GM23338 (cell line): ENCODE results near the gene ALDH1L2. TPM values are rescaled to one million over a fixed set of nuclear protein-coding genes. Genes with fewer than 3 reads are reported as not detected.

Experiments used
- ATAC-seq: fragments of 200-7000 bp; cut with Tn5 transposase; 3 replicates; pipeline ENCODE4 v1.9.1; 2020
- DNase-seq: peaks from one replicate; pipeline ENCODE4 v3.0.0-alpha.2; 2015; ENCODE audit warnings: low spot score
- H2AFZ ChIP-seq: fragments of 200-600 bp; sonication (generic); 2 replicates; pipeline ENCODE4 v1.8.0; 2016; ENCODE audit warnings: antibody characterized with exemption, mild to moderate bottlenecking, moderate library complexity
- H3F3A ChIP-seq: fragments of 200-600 bp; sonication (generic); replicated peaks from 2 replicates; pipeline ENCODE4 v1.8.0; 2017; ENCODE audit warnings: antibody characterized with exemption, mixed run types, low read depth
- H3K27ac ChIP-seq: fragments of 200-600 bp; sonication (generic); 2 replicates; pipeline ENCODE4 v1.6.1; 2016; ENCODE audit warnings: low read depth
- H3K27me3 ChIP-seq: fragments of 200-600 bp; sonication (generic); 2 replicates; pipeline ENCODE4 v1.8.0; 2016; ENCODE audit warnings: mild to moderate bottlenecking, mixed run types, moderate library complexity; ENCODE audit not compliant: insufficient read depth
- H3K36me3 ChIP-seq: fragments of 200-600 bp; sonication (generic); 2 replicates; pipeline ENCODE4 v1.8.0; 2016; ENCODE audit warnings: mild to moderate bottlenecking; ENCODE audit not compliant: insufficient read depth
- H3K4me1 ChIP-seq: fragments of 200-600 bp; sonication (generic); 2 replicates; pipeline ENCODE4 v1.8.0; 2016; ENCODE audit warnings: mild to moderate bottlenecking, moderate library complexity; ENCODE audit not compliant: insufficient read depth
- H3K4me2 ChIP-seq: fragments of 200-600 bp; sonication (generic); 2 replicates; pipeline ENCODE4 v1.7.1; 2017; ENCODE audit warnings: mixed run types
- H3K4me3 ChIP-seq: fragments of 200-600 bp; sonication (generic); 2 replicates; pipeline ENCODE4 v1.6.1; 2016; ENCODE audit warnings: mixed run types
- H3K79me2 ChIP-seq: fragments of 200-600 bp; sonication (generic); replicated peaks from 2 replicates; pipeline ENCODE4 v1.8.0; 2017; ENCODE audit warnings: mild to moderate bottlenecking; ENCODE audit not compliant: insufficient read depth
- H3K9me2 ChIP-seq: fragments of 200-600 bp; sonication (generic); 2 replicates; pipeline ENCODE4 v1.8.0; 2017; ENCODE audit not compliant: insufficient read depth
- H4K20me1 ChIP-seq: fragments of 200-600 bp; sonication (generic); replicated peaks from 2 replicates; pipeline ENCODE4 v1.8.0; 2017; ENCODE audit warnings: mild to moderate bottlenecking; ENCODE audit not compliant: insufficient read depth
- H3K27ac Mint-ChIP-seq: 2 replicates; pipeline ENCODE4 v1.8.0; 2020; ENCODE audit warnings: inconsistent platforms, mild to moderate bottlenecking, moderate library complexity, mixed read lengths
- H3K27me3 Mint-ChIP-seq: 3 replicates; pipeline ENCODE4 v1.8.0; 2022; ENCODE audit warnings: low read depth, mild to moderate bottlenecking, moderate library complexity, mixed read lengths, inconsistent platforms; ENCODE audit not compliant: insufficient read depth, poor library complexity
- H3K36me3 Mint-ChIP-seq: 3 replicates; pipeline ENCODE4 v1.8.0; 2021; ENCODE audit warnings: low read depth, mild to moderate bottlenecking, inconsistent platforms, moderate library complexity, mixed read lengths
- H3K4me1 Mint-ChIP-seq: 3 replicates; pipeline ENCODE4 v1.8.0; 2020; ENCODE audit warnings: mild to moderate bottlenecking, inconsistent platforms, mixed read lengths
- H3K4me3 Mint-ChIP-seq: 3 replicates; pipeline ENCODE4 v1.8.0; 2021; ENCODE audit warnings: moderate library complexity, mild to moderate bottlenecking, inconsistent platforms, mixed read lengths
- H3K9me3 Mint-ChIP-seq: 3 replicates; pipeline ENCODE4 v1.8.0; 2020; ENCODE audit warnings: moderate library complexity, mild to moderate bottlenecking, inconsistent platforms, mixed read lengths
- CREB1 ChIP-seq: fragments of 250-450 bp; sonication (Bioruptor Pico); IDR thresholded peaks from 2 replicates; pipeline ENCODE4 v1.5.0; 2020; ENCODE audit warnings: low read depth, mild to moderate bottlenecking, moderate library complexity
- CTCF ChIP-seq, 2 experiments: fragments of 200-600 bp in 1 of 2; sonication (generic) in 1 of 2; conservative IDR thresholded peaks; 2 replicates each; pipeline versions ENCODE4 v1.5.1 to v1.6.1; 2016 to 2017; ENCODE audit warnings: antibody characterized with exemption in 2 of 2, low read depth in 2 of 2, mild to moderate bottlenecking in 2 of 2, moderate library complexity in 1 of 2
- ETS1 ChIP-seq: IDR thresholded peaks from 2 replicates; pipeline ENCODE4 v1.6.1; 2016; ENCODE audit warnings: antibody characterized with exemption
- EZH2 ChIP-seq: fragments of 200-600 bp; sonication (generic); IDR thresholded peaks from one replicate; pipeline ENCODE4 v1.8.0; 2017; ENCODE audit warnings: antibody characterized with exemption, mild to moderate bottlenecking, low read depth; ENCODE audit not compliant: unreplicated experiment
- EZH2phosphoT487 ChIP-seq: fragments of 200-600 bp; sonication (generic); IDR thresholded peaks from one replicate; pipeline ENCODE4 v1.8.1; 2018; ENCODE audit warnings: antibody characterized with exemption; ENCODE audit not compliant: unreplicated experiment
- JUNB ChIP-seq: IDR thresholded peaks from one replicate; pipeline ENCODE4 v1.6.1; 2016; ENCODE audit warnings: antibody characterized with exemption; ENCODE audit not compliant: unreplicated experiment
- NANOG ChIP-seq: IDR thresholded peaks from 2 replicates; pipeline ENCODE4 v1.6.1; 2016; ENCODE audit warnings: antibody characterized with exemption, borderline replicate concordance
- POLR2AphosphoS5 ChIP-seq: IDR thresholded peaks from 2 replicates; pipeline ENCODE4 v1.6.1; 2016; ENCODE audit warnings: antibody characterized with exemption, low read depth
- REST ChIP-seq: IDR thresholded peaks from one replicate; pipeline ENCODE4 v1.6.1; 2018; ENCODE audit warnings: antibody characterized with exemption; ENCODE audit not compliant: unreplicated experiment
- STAT1 ChIP-seq: IDR thresholded peaks from one replicate; pipeline ENCODE4 v1.6.1; 2016; ENCODE audit warnings: antibody characterized with exemption; ENCODE audit not compliant: unreplicated experiment
- ZNF114 ChIP-seq: fragments of 250-450 bp; sonication (Bioruptor Pico); IDR thresholded peaks from 2 replicates; pipeline ENCODE4 v1.5.0; 2020; ENCODE audit warnings: mild to moderate bottlenecking, moderate library complexity
- ZNF331 ChIP-seq: fragments of 250-450 bp; sonication (Bioruptor Pico); IDR thresholded peaks from 2 replicates; pipeline ENCODE4 v1.5.0; 2020; ENCODE audit warnings: low read depth, mild to moderate bottlenecking, moderate library complexity
- ZNF462 ChIP-seq: fragments of 250-450 bp; sonication (Bioruptor Pico); IDR thresholded peaks from 2 replicates; pipeline ENCODE4 v1.5.0; 2020; ENCODE audit warnings: mild to moderate bottlenecking, moderate library complexity
- polyA plus RNA-seq: library from polyadenylated mRNA; unstranded; fragments of >200 nt; fragmentation: Nextera tagmentation; extraction: Ambion mirVana; gene quantifications from 2 replicates; pipeline ENCODE4 v1.2.1, GENCODE V29; 2016
- total RNA-seq: library from RNA; depleted of rRNA; stranded (reverse); fragments of >200 nt; shearing (Covaris generic); gene quantifications from 2 replicates; pipeline ENCODE4 v1.2.3, GENCODE V29; 2014

ALDH1L2 gene
- total and polyA plus RNA-seq, 2 experiments from 2014 or later = 5.8 to 9.1 TPM

GRCh38 chr12:105113094-105113493 lies 28.8 kb upstream of the ALDH1L2 start:
- Histone ChIP-seq H3K36me3 (peaks cover 13% of the 10 kb centered on the region; the same call in 1 of the 2 replicates), H3K9me2 (no peaks in the 10 kb centered on the region), H3K27ac (no peak overlapping the region), H4K20me1 (peaks cover 7% of the 10 kb centered on the region; the same call in 1 of the 2 replicates), H3K79me2 (peaks cover 67% of the 10 kb centered on the region), H3K4me3 (no peak overlapping the region), H2AFZ (no peak overlapping the region), H3K4me2 (no peak overlapping the region), H3K4me1 (peaks cover 35% of the 10 kb centered on the region), H3K27me3 (no peaks in the 10 kb centered on the region), H3F3A (no peaks in the 10 kb centered on the region)
- ATAC-seq = no peak
- no peak overlapping the region for H3K27ac Mint-ChIP-seq
- peaks cover 39% of the 10 kb centered on the region for H3K36me3 Mint-ChIP-seq
- H3K4me1 Mint-ChIP-seq = peaks cover 42% of the 10 kb centered on the region
- no peak for TF ChIP-seq EZH2phosphoT487
- TF ChIP-seq CTCF (conservative IDR thresholded peaks at IDR 0.05; ENCODE audit: low read depth in 2 of 2) = no peak
- no peak for TF ChIP-seq ETS1
- TF ChIP-seq JUNB = no peak
- TF ChIP-seq ZNF462 (CRISPR knock-in tag) = no peak
- TF ChIP-seq CREB1 = no peak
- TF ChIP-seq STAT1 = no peak
- no peak for TF ChIP-seq EZH2
- TF ChIP-seq REST = no peak
- TF ChIP-seq ZNF114 (CRISPR knock-in tag) = no peak
- no peak for TF ChIP-seq NANOG
- TF ChIP-seq ZNF331 (CRISPR knock-in tag) = no peak
- no peak for TF ChIP-seq POLR2AphosphoS5
- no peaks in the 10 kb centered on the region for H3K27me3 Mint-ChIP-seq
- DNase-seq = no peak
- H3K4me3 Mint-ChIP-seq = no peak overlapping the region; the same call in 2 of the 3 replicates
- no peaks in the 10 kb centered on the region for H3K9me3 Mint-ChIP-seq
